Fibroblast of the aortic adventitia (primary cell): ENCODE data around the gene SLTM. TPM values are rescaled to one million over a fixed set of nuclear protein-coding genes. Genes with fewer than 3 reads are reported as not detected.
"Not testable (repeated sequence)": the region's sequence is repeated elsewhere in the genome, so short reads cannot be mapped to it uniquely, and the experiment has no call there.

Source experiments
- DNase-seq: peaks from one replicate; pipeline ENCODE4 v3.0.0-alpha.2; 2010; ENCODE audit warnings: low read depth
- H3K4me3 ChIP-seq: 2 replicates; pipeline ENCODE4 v1.5.1; 2011; ENCODE audit warnings: low read depth, mild to moderate bottlenecking, control low read depth, low read length, moderate library complexity
- total RNA-seq: library from RNA; depleted of rRNA; stranded (reverse); fragments of >200 nt; gene quantifications from 2 replicates; pipeline ENCODE4 v1.2.3, GENCODE V29; 2012; ENCODE audit warnings: low replicate concordance
- TF ChIP-seq, protein P1 (sequence below): IDR thresholded peaks from 2 replicates; pipeline ENCODE4 v1.5.1; 2011; ENCODE audit warnings: mild to moderate bottlenecking, low read length, control low read depth, inconsistent platforms; ENCODE audit not compliant: insufficient read depth

Gene SLTM
- total RNA-seq, 1 donor, result 68.5 TPM

DNA sequence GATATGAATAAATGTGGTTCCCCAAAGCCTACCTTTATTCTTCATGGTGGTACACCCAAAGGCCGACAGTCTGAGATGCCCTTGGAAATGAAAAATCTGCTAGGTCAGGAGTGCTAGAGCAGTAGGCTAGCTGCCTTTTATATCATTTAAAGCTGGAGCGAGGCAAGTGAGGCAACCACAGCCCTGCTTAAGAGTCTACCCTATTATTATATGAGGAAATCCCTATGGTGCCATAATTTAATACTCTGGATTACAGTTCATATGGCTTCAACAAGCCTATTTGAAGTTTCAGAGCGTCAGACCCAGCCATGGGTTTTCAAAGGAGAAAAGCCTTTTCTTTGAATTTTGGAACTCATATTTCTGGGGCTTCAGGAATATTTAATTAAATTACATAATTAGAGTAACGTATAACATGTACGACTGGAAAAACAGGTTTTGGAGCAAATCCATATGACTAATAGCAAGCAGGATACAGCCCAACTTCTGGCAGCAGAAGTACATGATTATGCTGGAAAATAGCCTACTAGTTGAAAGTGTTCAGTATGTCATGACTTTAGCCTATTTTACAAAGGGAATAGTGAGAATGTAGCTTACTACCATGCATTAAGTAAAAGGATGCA lies 18.0 kb upstream of the SLTM start:
- peak; percentile 88 for DNase-seq
- no peak overlapping the region for H3K4me3 ChIP-seq
- TF ChIP-seq, protein P1, sequence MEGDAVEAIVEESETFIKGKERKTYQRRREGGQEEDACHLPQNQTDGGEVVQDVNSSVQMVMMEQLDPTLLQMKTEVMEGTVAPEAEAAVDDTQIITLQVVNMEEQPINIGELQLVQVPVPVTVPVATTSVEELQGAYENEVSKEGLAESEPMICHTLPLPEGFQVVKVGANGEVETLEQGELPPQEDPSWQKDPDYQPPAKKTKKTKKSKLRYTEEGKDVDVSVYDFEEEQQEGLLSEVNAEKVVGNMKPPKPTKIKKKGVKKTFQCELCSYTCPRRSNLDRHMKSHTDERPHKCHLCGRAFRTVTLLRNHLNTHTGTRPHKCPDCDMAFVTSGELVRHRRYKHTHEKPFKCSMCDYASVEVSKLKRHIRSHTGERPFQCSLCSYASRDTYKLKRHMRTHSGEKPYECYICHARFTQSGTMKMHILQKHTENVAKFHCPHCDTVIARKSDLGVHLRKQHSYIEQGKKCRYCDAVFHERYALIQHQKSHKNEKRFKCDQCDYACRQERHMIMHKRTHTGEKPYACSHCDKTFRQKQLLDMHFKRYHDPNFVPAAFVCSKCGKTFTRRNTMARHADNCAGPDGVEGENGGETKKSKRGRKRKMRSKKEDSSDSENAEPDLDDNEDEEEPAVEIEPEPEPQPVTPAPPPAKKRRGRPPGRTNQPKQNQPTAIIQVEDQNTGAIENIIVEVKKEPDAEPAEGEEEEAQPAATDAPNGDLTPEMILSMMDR, result no peak

DNA sequence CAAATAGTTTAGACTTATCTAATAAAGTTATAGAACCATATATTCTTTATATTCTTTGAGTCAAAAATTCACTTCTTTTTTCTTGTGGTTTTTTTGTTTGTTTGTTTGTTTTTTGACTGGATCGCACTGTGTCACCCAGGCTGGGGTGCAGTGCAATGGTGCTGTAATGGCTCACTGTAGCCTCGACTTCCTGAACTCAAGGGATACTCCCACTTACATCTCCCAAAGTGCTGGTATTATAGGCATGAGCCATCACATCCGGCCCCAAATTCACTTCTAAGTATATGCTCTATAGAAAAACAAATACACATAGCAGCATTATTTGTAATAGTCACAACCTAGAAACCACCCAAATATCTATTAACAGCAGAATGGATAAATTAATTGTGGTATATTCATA lies 13.7 kb upstream of the SLTM start:
- no peak for DNase-seq
- TF ChIP-seq, protein P1, result no peak
- no peak overlapping the region for H3K4me3 ChIP-seq

DNA sequence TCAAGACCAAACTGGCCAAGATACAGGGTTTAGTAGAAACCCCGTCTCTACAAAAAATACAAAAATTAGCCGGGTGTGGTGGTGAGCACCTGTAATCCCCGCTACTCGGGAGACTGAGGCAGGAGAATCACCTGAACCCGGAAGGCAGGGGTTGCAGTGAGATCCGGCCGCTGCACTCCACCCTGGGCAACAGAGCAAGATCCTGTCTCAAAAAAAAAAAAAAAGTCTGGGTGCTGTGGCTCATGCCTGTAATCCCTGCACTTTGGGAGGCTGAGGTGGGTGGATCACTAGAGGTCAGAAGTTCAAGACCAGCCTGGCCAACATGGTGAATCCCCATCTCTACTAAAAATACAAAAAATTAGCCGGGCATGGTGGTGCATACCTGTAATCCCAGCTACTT lies 1.5 kb upstream of the SLTM start:
- DNase-seq, H3K4me3 ChIP-seq: not testable (repeated sequence)

DNA sequence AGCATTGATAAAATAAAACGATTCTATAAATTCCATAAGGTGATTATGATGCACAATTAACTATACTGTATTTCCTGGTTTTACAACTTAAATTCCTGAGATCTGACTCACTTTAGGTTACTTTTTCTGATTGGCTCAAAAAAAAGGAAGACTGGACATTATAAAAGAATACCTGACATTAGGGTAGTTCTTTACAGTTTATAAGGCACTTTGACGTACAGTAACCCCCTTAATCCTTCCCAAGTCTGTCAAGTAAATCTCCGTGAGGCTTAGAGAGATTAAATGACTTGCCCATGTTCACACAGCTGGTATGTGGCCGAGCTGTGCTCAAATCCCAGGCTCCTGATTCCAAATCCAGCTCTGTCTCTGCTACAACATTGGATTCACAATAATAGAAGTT lies 1.0 kb upstream of the SLTM start:
- no peak overlapping the region for H3K4me3 ChIP-seq
- DNase-seq, result peak; percentile 4
- TF ChIP-seq, protein P1, result no peak

DNA sequence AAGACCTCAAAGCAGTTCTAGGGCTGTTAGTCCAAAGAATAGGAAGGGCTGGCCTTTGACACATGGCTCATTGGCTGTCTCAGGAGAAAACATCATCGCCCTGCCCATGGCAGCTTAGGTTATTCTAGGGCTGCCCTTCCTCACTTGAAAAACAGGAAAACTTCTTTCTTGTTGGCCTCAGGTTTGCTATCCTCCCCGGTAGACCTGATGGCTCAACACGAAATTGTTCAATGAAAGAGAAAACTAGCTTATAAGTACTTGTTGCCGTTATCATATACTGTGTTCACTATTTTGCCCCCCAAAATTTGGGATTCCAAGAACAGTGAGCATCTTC lies 602 bp upstream of the SLTM start:
- TF ChIP-seq, protein P1, result no peak
- peak overlapping the region; percentile 75 for H3K4me3 ChIP-seq
- DNase-seq, result no peak

DNA sequence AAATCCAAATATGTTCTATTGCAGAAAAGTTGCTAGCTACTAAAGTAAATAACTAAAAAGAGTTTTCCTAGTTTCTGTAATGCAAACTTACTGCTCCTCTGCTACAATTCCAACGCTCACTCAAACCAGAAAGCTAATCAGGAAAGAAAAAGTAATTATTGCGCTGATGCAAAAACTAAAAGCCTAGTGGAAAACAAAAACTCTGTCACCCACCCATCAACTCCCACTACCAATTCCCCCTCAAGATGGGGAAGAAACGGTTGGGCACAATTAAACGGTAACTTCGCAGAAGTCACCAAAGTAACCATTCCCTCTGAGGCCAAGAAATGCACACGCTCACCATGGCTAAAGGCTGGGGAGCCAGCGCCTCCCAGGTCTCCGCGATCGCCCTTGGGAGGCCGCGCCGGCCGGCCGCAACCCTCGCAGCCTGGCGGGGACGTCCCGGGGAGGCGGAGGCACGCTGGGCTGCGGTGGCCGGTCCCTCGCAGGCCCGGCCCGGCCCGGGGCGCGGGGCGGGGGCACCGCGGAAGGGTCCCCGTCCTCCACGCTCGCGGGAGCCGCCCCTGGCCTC lies 684 bp downstream of the SLTM start:
- TF ChIP-seq, protein P1, result no peak

DNA sequence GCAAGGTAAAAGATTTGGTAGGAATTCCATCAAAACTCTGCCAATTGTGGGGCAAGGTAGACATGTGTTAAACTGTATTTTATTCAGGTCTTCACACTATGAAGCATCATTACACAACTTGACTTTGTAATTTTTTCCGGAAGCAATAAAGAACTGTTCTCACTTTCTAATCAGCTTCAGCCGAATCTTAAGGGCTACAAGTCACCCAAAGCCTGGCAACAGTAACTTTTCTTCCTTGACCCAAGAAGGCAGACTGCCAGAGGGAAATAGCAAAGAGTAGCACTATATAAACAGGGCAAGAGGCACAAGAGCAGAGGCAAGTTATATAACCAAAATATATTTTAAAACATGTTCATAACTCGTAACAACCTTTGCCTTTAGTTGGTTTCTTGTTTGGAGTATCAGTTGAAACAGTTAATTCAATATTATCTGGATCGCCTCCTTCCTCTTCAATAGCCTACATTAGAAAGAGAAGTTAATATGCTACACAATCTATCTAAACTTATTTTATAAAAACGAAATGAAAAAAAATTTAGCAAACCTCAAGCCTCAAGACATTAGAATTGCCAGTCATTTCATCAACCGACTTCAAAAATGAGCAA lies 1.4 kb downstream of the SLTM start:
- DNase-seq, result peak; percentile 76
- TF ChIP-seq, protein P1, result no peak
- peak overlapping the region; percentile 89 for H3K4me3 ChIP-seq

More for the DNA sequence above, 684 bp downstream of the SLTM start:
- DNase-seq, result peak; percentile 23
- H3K4me3 ChIP-seq, result peak overlapping the region; percentile 89
